Heart left ventricle (tissue), 13 donors: ENCODE measurements around the gene MYL4.

Source experiments
- POLR2A ChIP-seq, 2 donors: fragments of 450-650 bp; IDR thresholded peaks; one replicate each; pipeline ENCODE4 v1.6.1; 2017; ENCODE audit warnings: antibody characterized with exemption in 2 of 2, mild to moderate bottlenecking in 2 of 2, moderate library complexity in 2 of 2
- TF ChIP-seq, protein P1 (sequence below), 12 donors: fragments of 200-600 bp; sonication (generic) in 4 of 12; IDR thresholded peaks; one replicate each; pipeline versions ENCODE4 v1.5.0 to v1.8.0; 2018 to 2022; ENCODE audit warnings: antibody characterized with exemption in 12 of 12, mild to moderate bottlenecking in 5 of 12
- donor health status: ischemic (EF 13 %, LVEDD 7.1; RV severe dilation, severe dysfunction).
- donor health status: DM: no; HTN: yes; CAD: no.
- donor health status: DM: no; HTN: no; CAD: no.
- donor health status: ischemic (EF 25% LVEDD 6.9; RV normal size, moderate dysfunction).
- donor health status: ischemic (EF 25% LVEDD 5.7; RV mildly dilated, moderate dysfunction).
- donor health status: ischemic (EF 35%, LVEDD 5.7; RV mildly dilated, moderate dysfunction).
- donor health status: nonischemic (EF 11% LVEDD 7.7; RV severe dilation, severe dysfunction).
- donor health status: DM: yes; HTN: yes; CAD: no.
- donor health status: PGD.
- donor health status: ischemic (EF 29% LVEDD 5.4; RV normal size, mild dysfunction).
- donor health status: nonischemic (EF 23%, LVEDD 6.1; RV moderate dilation, normal function).

DNA sequence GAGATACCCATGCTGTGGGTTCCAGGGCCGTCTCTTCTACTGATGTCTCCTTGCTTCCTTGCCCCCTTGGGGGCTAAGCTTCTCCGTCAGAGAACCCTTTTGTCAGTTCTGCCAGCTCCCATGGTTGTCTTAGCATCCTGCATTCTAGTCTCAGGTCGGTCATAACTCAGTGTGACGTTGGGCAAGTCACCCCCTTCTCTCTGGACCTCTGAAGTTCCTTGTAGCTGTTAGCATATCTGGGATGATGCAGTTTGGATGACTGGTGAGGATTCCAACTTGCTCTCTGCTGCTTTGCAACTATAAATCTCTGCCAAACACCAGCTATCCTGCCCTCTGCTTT, 8.9 kb upstream of the MYL4 start:
- TF ChIP-seq, protein P1, sequence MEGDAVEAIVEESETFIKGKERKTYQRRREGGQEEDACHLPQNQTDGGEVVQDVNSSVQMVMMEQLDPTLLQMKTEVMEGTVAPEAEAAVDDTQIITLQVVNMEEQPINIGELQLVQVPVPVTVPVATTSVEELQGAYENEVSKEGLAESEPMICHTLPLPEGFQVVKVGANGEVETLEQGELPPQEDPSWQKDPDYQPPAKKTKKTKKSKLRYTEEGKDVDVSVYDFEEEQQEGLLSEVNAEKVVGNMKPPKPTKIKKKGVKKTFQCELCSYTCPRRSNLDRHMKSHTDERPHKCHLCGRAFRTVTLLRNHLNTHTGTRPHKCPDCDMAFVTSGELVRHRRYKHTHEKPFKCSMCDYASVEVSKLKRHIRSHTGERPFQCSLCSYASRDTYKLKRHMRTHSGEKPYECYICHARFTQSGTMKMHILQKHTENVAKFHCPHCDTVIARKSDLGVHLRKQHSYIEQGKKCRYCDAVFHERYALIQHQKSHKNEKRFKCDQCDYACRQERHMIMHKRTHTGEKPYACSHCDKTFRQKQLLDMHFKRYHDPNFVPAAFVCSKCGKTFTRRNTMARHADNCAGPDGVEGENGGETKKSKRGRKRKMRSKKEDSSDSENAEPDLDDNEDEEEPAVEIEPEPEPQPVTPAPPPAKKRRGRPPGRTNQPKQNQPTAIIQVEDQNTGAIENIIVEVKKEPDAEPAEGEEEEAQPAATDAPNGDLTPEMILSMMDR (IDR thresholded peaks at IDR 0.05) = no peak
- no peak for TF ChIP-seq POLR2A (IDR thresholded peaks at IDR 0.05)
